ENCODE measurements around the gene SOX6.

- TF ChIP-seq CTCF (IDR thresholded peaks at IDR 0.05) (no peak), POLR2A (IDR thresholded peaks at IDR 0.05) (no peak)
Measured at GRCh38 chr11:16296273-16296672, 60.1 kb downstream of the SOX6 start.
